GM19240 (cell line): ENCODE measurements around the gene IFT57.
A peak's percentile ranks its signal among the peaks of the same experiment; 100 is the strongest.
"Not testable (repeated sequence)": the region's sequence is repeated elsewhere in the genome, so short reads cannot be mapped to it uniquely, and the experiment has no call there.

Experiments
- DNase-seq: peaks from one replicate; pipeline ENCODE4 v3.0.0; 2011; ENCODE audit warnings: low spot score; ENCODE audit not compliant: insufficient read length

IFT57 gene

GRCh38 chr3:108159865-108160264 is 62.4 kb downstream of the IFT57 start:
- DNase-seq: no peak

- no peak for DNase-seq
Observed at GRCh38 chr3:108159105-108159504, 63.1 kb downstream of the IFT57 start.

- DNase-seq: no peak
Observed at GRCh38 chr3:108158251-108158650, 64.0 kb downstream of the IFT57 start.

- no peak for DNase-seq
Observed at GRCh38 chr3:108157273-108157672, 65.0 kb downstream of the IFT57 start.

GRCh38 chr3:108156312-108156853 is 65.8 kb downstream of the IFT57 start:
- DNase-seq: no peak

GRCh38 chr3:108155642-108156041 is 66.6 kb downstream of the IFT57 start:
- not testable (repeated sequence) for DNase-seq

- peak; percentile 23 for DNase-seq
Observed at GRCh38 chr3:108153451-108153981, 68.7 kb downstream of the IFT57 start.

GRCh38 chr3:108152274-108152673 is 70.0 kb downstream of the IFT57 start:
- DNase-seq: no peak

GRCh38 chr3:108150200-108150599 is 72.0 kb downstream of the IFT57 start:
- no peak for DNase-seq

- no peak for DNase-seq
Observed at GRCh38 chr3:108146139-108146538, 76.1 kb downstream of the IFT57 start.

GRCh38 chr3:108145578-108145977 is 76.6 kb downstream of the IFT57 start:
- no peak for DNase-seq

- no peak for DNase-seq
Observed at GRCh38 chr3:108137460-108137814, 84.8 kb downstream of the IFT57 start.

- DNase-seq: no peak
Observed at GRCh38 chr3:108136561-108137459, 85.4 kb downstream of the IFT57 start.

GRCh38 chr3:108134555-108134880 is 87.7 kb downstream of the IFT57 start:
- no peak for DNase-seq

- DNase-seq: no peak
Observed at GRCh38 chr3:108133858-108134554, 88.2 kb downstream of the IFT57 start.

GRCh38 chr3:108133048-108133369 is 89.2 kb downstream of the IFT57 start:
- no peak for DNase-seq

- DNase-seq: no peak
Observed at GRCh38 chr3:108131475-108132134, 90.6 kb downstream of the IFT57 start.

- DNase-seq: no peak
Observed at GRCh38 chr3:108130701-108131474, 91.3 kb downstream of the IFT57 start.

GRCh38 chr3:108130236-108130635 is 92.0 kb downstream of the IFT57 start:
- no peak for DNase-seq

- no peak for DNase-seq
Observed at GRCh38 chr3:108127301-108127988, 94.8 kb downstream of the IFT57 start.

- no peak for DNase-seq
Observed at GRCh38 chr3:108126348-108126747, 95.9 kb downstream of the IFT57 start.
